SK-N-DZ (cell line): ENCODE results near the gene PCBP3.

Experiments
- DNase-seq: peaks from one replicate; pipeline ENCODE4 v3.0.0-alpha.2; 2015; ENCODE audit warnings: low spot score

The PCBP3 gene

GRCh38 chr21:45724994-45725843 lies 81.7 kb downstream of the PCBP3 start:
- no peak for DNase-seq

- no peak for DNase-seq
Measured at GRCh38 chr21:45725844-45726200, 82.3 kb downstream of the PCBP3 start.

GRCh38 chr21:45726438-45726837 lies 82.9 kb downstream of the PCBP3 start:
- no peak for DNase-seq

- no peak for DNase-seq
Measured at GRCh38 chr21:45727390-45727789, 83.9 kb downstream of the PCBP3 start.

- no peak for DNase-seq
Measured at GRCh38 chr21:45735259-45736000, 91.9 kb downstream of the PCBP3 start.

- no peak for DNase-seq
Measured at GRCh38 chr21:45736042-45736689, 92.6 kb downstream of the PCBP3 start.

- no peak for DNase-seq
Measured at GRCh38 chr21:45736690-45737484, 93.4 kb downstream of the PCBP3 start.

- no peak for DNase-seq
Measured at GRCh38 chr21:45737485-45738166, 94.1 kb downstream of the PCBP3 start.

- no peak for DNase-seq
Measured at GRCh38 chr21:45739218-45740087, 95.9 kb downstream of the PCBP3 start.

- DNase-seq, result no peak
Measured at GRCh38 chr21:45740088-45740440, 96.5 kb downstream of the PCBP3 start.

GRCh38 chr21:45740491-45741357 lies 97.2 kb downstream of the PCBP3 start:
- no peak for DNase-seq

GRCh38 chr21:45741691-45742090 lies 98.2 kb downstream of the PCBP3 start:
- no peak for DNase-seq

GRCh38 chr21:45742247-45742646 lies 98.7 kb downstream of the PCBP3 start:
- no peak for DNase-seq

GRCh38 chr21:45745256-45745655 lies 101.7 kb downstream of the PCBP3 start:
- no peak for DNase-seq

GRCh38 chr21:45747233-45747766 lies 103.8 kb downstream of the PCBP3 start:
- no peak for DNase-seq

- DNase-seq, result no peak
Measured at GRCh38 chr21:45747802-45748445, 104.4 kb downstream of the PCBP3 start.

- DNase-seq, result no peak
Measured at GRCh38 chr21:45748593-45748992, 105.1 kb downstream of the PCBP3 start.

- DNase-seq, result no peak
Measured at GRCh38 chr21:45749974-45750373, 106.4 kb downstream of the PCBP3 start.
